LNCaP clone FGC (cell line): ENCODE measurements around the gene FAM136A.

ENCODE experiments used
- DNase-seq: peaks from one replicate; pipeline ENCODE4 v3.0.0-alpha.2; 2011; ENCODE audit warnings: low read depth
- H3K4me3 ChIP-seq: 2 replicates; pipeline ENCODE4 v1.5.1; 2011; ENCODE audit warnings: mild to moderate bottlenecking, low read depth, low read length, control low read depth
- CTCF ChIP-seq: IDR thresholded peaks from 2 replicates; pipeline ENCODE4 v1.5.1; 2012; ENCODE audit warnings: mild to moderate bottlenecking; ENCODE audit not compliant: control insufficient read depth, insufficient read depth; ENCODE audit errors: extremely low read depth

Gene FAM136A

GRCh38 chr2:70261501-70261900 is 40.4 kb downstream of the FAM136A start:
- no peak for TF ChIP-seq CTCF
- no peak overlapping the region for H3K4me3 ChIP-seq
- no peak for DNase-seq

GRCh38 chr2:70258532-70258875 is 43.4 kb downstream of the FAM136A start:
- no peak for TF ChIP-seq CTCF
- peak overlapping the region; percentile 64 for H3K4me3 ChIP-seq
- no peak for DNase-seq

- DNase-seq, result no peak
- no peak overlapping the region for H3K4me3 ChIP-seq
- TF ChIP-seq CTCF, result no peak
Measured at GRCh38 chr2:70255637-70256314, 46.1 kb downstream of the FAM136A start.

- no peak for TF ChIP-seq CTCF
- DNase-seq, result no peak
- H3K4me3 ChIP-seq, result no peak overlapping the region
Measured at GRCh38 chr2:70250434-70250833, 51.4 kb downstream of the FAM136A start.

GRCh38 chr2:70248181-70248847 is 53.6 kb downstream of the FAM136A start, which contains the start of gene TIA1:
TIA1 (minus strand) TSS chr2:70248628; CDS start chr2:70248430, 198 bp downstream.
- H3K4me3 ChIP-seq, result peak within 1 kb of the TSS; percentile 73
- TF ChIP-seq CTCF, result no peak

GRCh38 chr2:70247364-70248180 is 54.3 kb downstream of the FAM136A start:
- DNase-seq, result no peak
- no peak for TF ChIP-seq CTCF
- peak overlapping the region; percentile 73 for H3K4me3 ChIP-seq

More at GRCh38 chr2:70248181-70248847, 53.6 kb downstream of the FAM136A start, which contains the start of gene TIA1:
- DNase-seq, result peak; percentile 88
